GM19324 (cell line): ENCODE measurements around the gene E2F2.

ENCODE experiments used
- ATAC-seq: cut with Tn5 transposase; IDR thresholded peaks from one replicate; pipeline ENCODE4 v1.9.1; 2021; ENCODE audit warnings: mild to moderate bottlenecking, moderate library complexity; ENCODE audit not compliant: unreplicated experiment, low FRiP score

The E2F2 gene

DNA sequence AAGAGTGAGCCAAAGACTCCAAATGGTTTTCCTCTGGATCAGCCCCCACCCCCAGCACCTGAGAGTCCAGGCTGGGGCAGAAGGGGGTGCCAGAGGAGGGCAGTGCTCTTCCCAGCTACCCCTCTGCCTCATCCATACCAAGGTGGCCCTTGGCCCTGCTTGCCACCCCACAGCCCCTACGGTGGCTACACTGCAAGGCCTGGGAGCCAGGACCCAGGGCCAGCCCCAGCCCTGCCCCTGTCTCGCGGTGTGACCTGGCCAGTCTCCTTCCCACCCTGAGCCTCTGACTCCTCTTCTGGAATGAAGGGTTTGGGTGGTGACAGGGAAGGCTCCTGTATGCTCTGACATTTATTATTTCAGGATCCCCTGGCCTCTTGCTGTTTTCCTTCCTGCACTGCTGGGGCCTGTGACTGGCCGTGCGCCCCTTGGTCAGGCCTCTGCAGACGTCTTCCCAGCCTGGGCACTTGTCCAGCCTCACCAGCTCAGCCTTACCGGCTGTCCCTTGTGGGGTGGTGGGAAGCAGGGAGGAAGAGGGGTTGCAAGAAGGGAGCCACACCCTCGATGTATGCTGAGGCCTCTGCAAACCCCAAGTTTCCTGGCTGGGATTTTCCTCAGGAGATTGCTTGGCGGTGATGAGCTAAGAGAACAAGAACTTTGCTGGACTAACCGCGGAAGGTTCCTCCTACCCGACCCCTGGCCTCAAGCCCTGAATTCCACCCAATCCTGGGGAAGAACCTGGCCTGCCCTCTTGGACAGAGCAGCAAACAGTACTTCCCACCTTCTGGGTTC, 60.6 kb downstream of the E2F2 start:
- ATAC-seq = no peak

GRCh38 chr1:23469372-23469982, 61.6 kb downstream of the E2F2 start:
- ATAC-seq = no peak

GRCh38 chr1:23466423-23466989, 64.5 kb downstream of the E2F2 start:
- ATAC-seq = no peak

GRCh38 chr1:23463286-23463685, 67.7 kb downstream of the E2F2 start:
- no peak for ATAC-seq

DNA sequence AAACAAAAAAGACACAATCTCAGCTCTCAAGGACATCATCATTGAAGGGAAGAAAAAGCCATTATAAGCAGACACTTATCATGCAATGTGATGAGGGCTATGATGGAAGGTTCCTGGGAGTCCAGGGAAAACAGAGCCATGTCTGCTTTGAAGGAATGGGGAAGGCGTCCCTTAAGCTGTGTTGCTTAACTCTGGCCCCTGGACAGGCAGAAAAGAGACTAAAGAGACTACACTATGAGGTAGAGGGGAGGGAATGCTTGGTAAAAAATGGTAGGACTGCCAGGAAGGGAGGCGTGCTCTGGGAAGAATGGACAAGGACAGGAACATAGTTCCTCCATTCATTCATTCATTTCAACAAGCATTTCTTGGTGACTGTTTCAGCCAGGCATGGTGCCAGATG, 68.3 kb downstream of the E2F2 start:
- ATAC-seq = no peak

DNA sequence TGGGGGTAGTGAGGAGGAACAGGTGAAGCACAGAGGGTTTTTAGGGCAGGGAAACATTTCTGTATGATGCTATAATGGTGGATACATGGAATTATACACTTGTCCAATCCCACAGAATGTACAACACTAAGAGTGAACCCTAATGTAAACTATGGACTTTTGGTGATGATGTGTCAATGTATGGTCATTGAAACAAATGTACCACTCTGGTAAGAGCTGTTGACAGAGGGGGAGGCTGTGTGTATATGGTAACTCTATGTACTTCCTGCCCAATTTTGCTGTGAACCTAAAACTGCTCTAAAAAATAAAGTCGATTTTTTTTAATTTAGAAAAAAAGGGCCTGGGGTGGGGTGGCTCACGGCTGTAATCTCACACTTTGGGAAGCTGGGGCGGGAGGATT, 70.0 kb downstream of the E2F2 start:
- ATAC-seq = no peak

- ATAC-seq = no peak
Measured at GRCh38 chr1:23460519-23460918, 70.5 kb downstream of the E2F2 start.

- ATAC-seq = no peak
Measured at GRCh38 chr1:23459338-23459757, 71.7 kb downstream of the E2F2 start.
